Measurements from ENCODE around the gene FXYD3.

GRCh38 chr19:35140962-35141836 is 25.6 kb downstream of the FXYD3 start:
- TF ChIP-seq CTCF (IDR thresholded peaks at IDR 0.05 in 2 of 3, conservative IDR thresholded peaks at IDR 0.05 in 1 of 3; ENCODE audit: borderline replicate concordance in 1 of 3, insufficient read depth in 1 of 3, low read depth in 2 of 3, low read length in 2 of 3) (peak; percentile 44 to 47 (median 46); a peak in 4 of 6 replicates), ZFX (IDR thresholded peaks at IDR 0.05) (no peak), CEBPB (IDR thresholded peaks at IDR 0.05; ENCODE audit: low read depth) (no peak), SP1 (IDR thresholded peaks at IDR 0.05; ENCODE audit: low read depth) (no peak), POLR2AphosphoS5 (IDR thresholded peaks at IDR 0.05; ENCODE audit: low read depth, low read length) (peak; percentile 14; the same call in 1 of the 2 replicates), POLR2A (IDR thresholded peaks at IDR 0.05; ENCODE audit: borderline replicate concordance, extremely low read depth, insufficient read depth, insufficient read length) (no peak), SRF (IDR thresholded peaks at IDR 0.05; ENCODE audit: low read depth) (no peak), RAD21 (IDR thresholded peaks at IDR 0.05; ENCODE audit: low read depth) (peak; percentile 72), ZBTB33 (IDR thresholded peaks at IDR 0.05; ENCODE audit: extremely low read depth, insufficient replicate concordance, low read length) (no peak), EZH2 (IDR thresholded peaks at IDR 0.05) (no peak), ZNF274 (IDR thresholded peaks at IDR 0.05; ENCODE audit: low read depth, low read length) (no peak), MAX (IDR thresholded peaks at IDR 0.05) (no peak)

All from HCT116 (cell line).